Progenitor cell of endocrine pancreas (in vitro differentiated cells): ENCODE data around the gene ANKRD22. TPM values are rescaled to one million over a fixed set of nuclear protein-coding genes. Genes with fewer than 3 reads are reported as not detected.

Source experiments
- DNase-seq: peaks from one replicate; pipeline ENCODE4 v3.0.0; 2021; ENCODE audit warnings: low spot score; ENCODE audit not compliant: unreplicated experiment
- H3K27ac Mint-ChIP-seq: 2 replicates; pipeline ENCODE4 v1.8.0; 2021; ENCODE audit warnings: mild to moderate bottlenecking, moderate library complexity, mixed read lengths
- H3K27me3 Mint-ChIP-seq: 2 replicates; pipeline ENCODE4 v1.8.0; 2021; ENCODE audit warnings: mixed read lengths
- H3K36me3 Mint-ChIP-seq: 2 replicates; pipeline ENCODE4 v1.8.0; 2022; ENCODE audit warnings: mixed read lengths; ENCODE audit not compliant: insufficient read depth
- H3K4me1 Mint-ChIP-seq: 2 replicates; pipeline ENCODE4 v1.8.0; 2021; ENCODE audit warnings: low read depth, mixed read lengths
- H3K4me3 Mint-ChIP-seq: 2 replicates; pipeline ENCODE4 v1.8.0; 2021; ENCODE audit warnings: low read depth, mild to moderate bottlenecking, moderate library complexity, mixed read lengths
- H3K9me3 Mint-ChIP-seq: 2 replicates; pipeline ENCODE4 v1.8.0; 2021; ENCODE audit warnings: low read depth, mixed read lengths
- long read RNA-seq: library from polyadenylated mRNA; unstranded; transcript quantifications from one replicate; pipeline ENCODE4 v2.0.0, GENCODE V29; 2020
- total RNA-seq: library from RNA; stranded (reverse); gene quantifications from 2 replicates; pipeline ENCODE4 v1.2.1, GENCODE V29; 2021
- TF ChIP-seq, protein P1 (sequence below): fragments of 200-600 bp; sonication (generic); IDR thresholded peaks from one replicate; pipeline ENCODE4 v1.5.0; 2021; ENCODE audit warnings: antibody characterized with exemption, mild to moderate bottlenecking; ENCODE audit not compliant: unreplicated experiment

The ANKRD22 gene
- total RNA-seq = 0.18 TPM in 1 of 2 replicates, not detected in the other
- long read RNA-seq = 0 reads

DNA sequence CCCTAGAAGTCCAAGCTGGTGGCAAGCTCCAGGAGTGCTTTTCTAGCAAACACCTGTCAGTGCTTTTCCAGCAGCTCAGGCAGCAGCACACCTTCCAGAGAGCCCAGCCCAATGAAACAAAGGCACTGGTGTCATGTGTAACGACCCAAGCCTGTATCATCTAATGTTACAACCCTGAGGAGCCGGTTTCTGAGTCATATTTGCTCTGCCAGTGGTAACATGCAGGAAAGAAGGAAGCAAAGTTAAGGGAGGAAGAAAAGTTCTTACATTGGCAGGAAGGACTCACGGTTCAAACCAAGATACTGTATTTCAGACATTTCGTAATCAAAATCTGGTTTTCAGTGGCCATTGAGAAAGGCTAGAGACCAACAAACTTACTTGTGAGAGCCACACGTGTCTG lies at the start of gene ANKRD22:
TSS of gene ANKRD22 (minus strand) at position 139 of the 400 bp plus-strand sequence. CDS start 237 bp downstream, outside the sequence.
- H3K9me3 Mint-ChIP-seq = no peaks in the 10 kb centered on the region
- no peaks in the 10 kb centered on the region for H3K36me3 Mint-ChIP-seq
- H3K4me3 Mint-ChIP-seq = no peak within 1 kb of the TSS
- H3K4me1 Mint-ChIP-seq = peaks cover 5% of the 10 kb centered on the region
- no peak within 1 kb of the TSS for H3K27ac Mint-ChIP-seq
- TF ChIP-seq, protein P1, sequence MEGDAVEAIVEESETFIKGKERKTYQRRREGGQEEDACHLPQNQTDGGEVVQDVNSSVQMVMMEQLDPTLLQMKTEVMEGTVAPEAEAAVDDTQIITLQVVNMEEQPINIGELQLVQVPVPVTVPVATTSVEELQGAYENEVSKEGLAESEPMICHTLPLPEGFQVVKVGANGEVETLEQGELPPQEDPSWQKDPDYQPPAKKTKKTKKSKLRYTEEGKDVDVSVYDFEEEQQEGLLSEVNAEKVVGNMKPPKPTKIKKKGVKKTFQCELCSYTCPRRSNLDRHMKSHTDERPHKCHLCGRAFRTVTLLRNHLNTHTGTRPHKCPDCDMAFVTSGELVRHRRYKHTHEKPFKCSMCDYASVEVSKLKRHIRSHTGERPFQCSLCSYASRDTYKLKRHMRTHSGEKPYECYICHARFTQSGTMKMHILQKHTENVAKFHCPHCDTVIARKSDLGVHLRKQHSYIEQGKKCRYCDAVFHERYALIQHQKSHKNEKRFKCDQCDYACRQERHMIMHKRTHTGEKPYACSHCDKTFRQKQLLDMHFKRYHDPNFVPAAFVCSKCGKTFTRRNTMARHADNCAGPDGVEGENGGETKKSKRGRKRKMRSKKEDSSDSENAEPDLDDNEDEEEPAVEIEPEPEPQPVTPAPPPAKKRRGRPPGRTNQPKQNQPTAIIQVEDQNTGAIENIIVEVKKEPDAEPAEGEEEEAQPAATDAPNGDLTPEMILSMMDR = no peak
- peaks cover 4% of the 10 kb centered on the region for H3K27me3 Mint-ChIP-seq
- DNase-seq = no peak

GRCh38 chr10:88899886-88900285 lies 48.2 kb upstream of the ANKRD22 start:
- TF ChIP-seq, protein P1 = no peak
- H3K4me1 Mint-ChIP-seq = peaks cover 19% of the 10 kb centered on the region
- DNase-seq = no peak
- H3K4me3 Mint-ChIP-seq = no peak overlapping the region
- H3K27me3 Mint-ChIP-seq = peaks cover 3% of the 10 kb centered on the region
- no peak overlapping the region for H3K27ac Mint-ChIP-seq
- H3K36me3 Mint-ChIP-seq = no peaks in the 10 kb centered on the region
- no peaks in the 10 kb centered on the region for H3K9me3 Mint-ChIP-seq

DNA sequence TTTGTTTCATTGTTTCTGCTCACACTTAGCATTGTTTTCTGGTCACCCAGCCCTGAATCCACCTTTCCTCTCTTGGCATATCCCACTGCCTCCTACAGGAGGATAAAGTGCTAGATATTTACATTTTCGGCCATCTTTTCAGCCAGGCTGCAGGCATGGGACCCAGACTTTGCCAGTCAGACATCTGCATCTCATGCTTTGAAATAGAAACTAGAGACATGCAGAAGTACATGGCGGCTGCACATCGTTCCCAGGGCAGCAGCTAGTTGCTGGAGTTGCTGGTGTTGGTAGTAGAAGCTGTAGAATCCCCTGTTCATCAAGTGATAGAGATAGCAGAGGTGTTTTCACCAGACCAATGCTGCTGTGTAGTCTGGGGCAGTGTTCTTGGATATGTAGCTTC lies 47.1 kb upstream of the ANKRD22 start:
- peaks cover 3% of the 10 kb centered on the region for H3K27me3 Mint-ChIP-seq
- DNase-seq = no peak
- H3K27ac Mint-ChIP-seq = no peak overlapping the region
- TF ChIP-seq, protein P1 = no peak
- H3K4me3 Mint-ChIP-seq = no peak overlapping the region
- peaks cover 19% of the 10 kb centered on the region for H3K4me1 Mint-ChIP-seq
- H3K9me3 Mint-ChIP-seq = no peaks in the 10 kb centered on the region
- H3K36me3 Mint-ChIP-seq = no peaks in the 10 kb centered on the region

DNA sequence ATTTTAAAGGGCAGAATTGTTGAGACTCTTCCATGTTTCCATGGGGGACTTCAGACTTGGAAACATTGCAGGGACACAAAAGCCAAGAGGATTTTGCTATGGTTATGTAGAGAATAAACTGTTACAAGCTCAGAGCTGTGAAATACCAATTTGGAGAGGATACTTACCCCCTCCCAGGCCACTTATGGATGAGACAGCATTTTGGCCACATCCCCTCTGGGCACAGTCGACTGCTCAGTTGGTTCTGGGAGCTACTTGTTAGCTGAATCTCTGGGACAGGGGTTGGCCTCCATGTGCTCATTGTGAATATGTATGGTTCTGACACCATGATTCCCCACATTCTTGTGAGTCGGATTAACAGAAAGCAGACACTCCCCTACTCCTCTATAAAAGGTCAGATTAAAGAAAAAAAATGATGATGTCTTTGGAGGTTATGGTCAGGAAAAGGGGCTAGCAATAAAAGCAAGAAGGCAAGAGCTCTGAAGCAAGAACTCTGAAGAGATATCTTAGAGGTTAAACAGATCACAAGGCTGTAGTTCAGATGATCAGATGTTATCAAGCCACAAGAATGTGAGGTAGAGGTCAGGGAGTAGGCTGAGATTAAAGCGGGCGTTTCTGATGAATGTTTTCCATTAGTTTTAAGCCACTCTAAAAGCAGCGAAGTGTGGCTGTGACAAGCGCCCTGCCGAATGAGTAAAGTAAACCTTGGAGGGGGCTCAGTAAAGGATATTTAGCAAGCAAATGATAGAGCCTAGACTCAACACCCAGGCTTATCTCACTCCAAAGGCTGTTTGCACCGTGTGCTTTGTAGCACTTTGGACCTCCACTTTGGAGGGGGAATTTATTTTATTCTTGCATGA lies 45.6 kb upstream of the ANKRD22 start:
- TF ChIP-seq, protein P1 = no peak
- DNase-seq = no peak
- H3K4me3 Mint-ChIP-seq = no peak overlapping the region
- peak overlapping the region; percentile 6 for H3K27ac Mint-ChIP-seq
- no peaks in the 10 kb centered on the region for H3K36me3 Mint-ChIP-seq
- peaks cover 5% of the 10 kb centered on the region for H3K27me3 Mint-ChIP-seq
- no peaks in the 10 kb centered on the region for H3K9me3 Mint-ChIP-seq
- peaks cover 19% of the 10 kb centered on the region for H3K4me1 Mint-ChIP-seq

- Mint-ChIP-seq H3K27me3 (peaks cover 6% of the 10 kb centered on the region), H3K4me3 (no peak overlapping the region), H3K36me3 (no peaks in the 10 kb centered on the region), H3K9me3 (no peaks in the 10 kb centered on the region), H3K4me1 (peaks cover 19% of the 10 kb centered on the region), H3K27ac (peak overlapping the region; percentile 26)
- TF ChIP-seq, protein P1 = no peak
- DNase-seq = no peak
Observed at GRCh38 chr10:88896372-88896993, 44.8 kb upstream of the ANKRD22 start.
